ENCODE measurements around the gene PSMC6. TPM values are rescaled to one million over a fixed set of nuclear protein-coding genes. Genes with fewer than 3 reads are reported as not detected.

PSMC6 gene
- total RNA-seq, 2 experiments from 2014 or later = 87.0 to 121 TPM

Other genes starting within 250 kb of the PSMC6 start
- 1 to 10 TPM; 4.0 to 5.2 TPM for gene TXNDC16, start 154.7 kb upstream of the PSMC6 start, total RNA-seq
- under 1 TPM; 0.04 to 0.14 TPM for gene GPR137C, start 154.4 kb upstream of the PSMC6 start, total RNA-seq
- gene ERO1A, start 11.6 kb upstream of the PSMC6 start, total RNA-seq = 100 to 1,000 TPM; 120 to 165 TPM
- 10 to 100 TPM; 13.1 to 13.3 TPM for gene STYX, start 23.0 kb downstream of the PSMC6 start, total RNA-seq
- 10 to 100 TPM; 31.1 to 33.6 TPM for gene GNPNAT1, start 84.4 kb downstream of the PSMC6 start, total RNA-seq
- 1 to 10 TPM; 2.1 to 3.6 TPM for gene FERMT2, start 243.8 kb downstream of the PSMC6 start, total RNA-seq